ENCODE measurements around the gene NCDN.

NCDN gene

DNA sequence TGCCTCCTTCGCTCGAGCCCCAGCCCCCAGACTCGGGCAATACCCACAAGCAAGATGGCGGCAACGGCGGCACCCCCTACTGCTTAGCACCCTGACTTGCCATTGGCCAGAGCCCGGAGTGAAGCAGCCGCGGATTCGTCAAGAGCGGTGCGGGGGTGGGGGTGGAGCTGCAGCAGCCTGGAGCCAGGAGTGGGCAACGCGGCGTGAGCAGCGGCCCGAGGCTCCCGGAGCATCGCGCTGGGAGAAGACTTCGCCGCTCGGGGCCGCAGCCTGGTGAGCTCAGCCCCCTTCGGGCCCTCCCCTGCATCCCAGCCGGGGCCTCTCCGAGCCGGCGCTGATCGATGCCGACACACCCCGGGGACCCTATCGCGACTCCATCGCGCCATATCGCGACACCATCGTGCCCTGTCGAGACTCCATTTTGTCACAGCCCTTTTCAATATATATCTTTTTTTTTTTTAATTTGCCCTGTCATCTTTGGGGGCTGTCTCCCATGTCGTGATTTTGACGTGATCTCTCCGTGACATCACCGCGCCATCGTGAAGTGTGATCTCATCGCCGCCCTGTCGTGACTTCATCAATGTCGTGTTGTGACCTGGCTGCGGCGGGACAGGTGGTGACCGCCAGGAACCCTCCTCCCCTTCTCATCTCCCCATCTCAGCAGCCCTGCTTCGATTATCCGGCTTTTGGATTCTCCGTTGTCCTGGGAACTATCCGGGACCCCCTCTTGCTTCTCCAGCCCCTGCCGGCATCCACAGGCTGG, at the start of gene NCDN:
NCDN (plus strand) TSS at position 189 of the 763 bp plus-strand sequence; CDS start at position 581, 392 bp downstream.
- DNase-seq (ENCODE audit: low read depth in 2 of 2): peak; percentile 83 to 89

DNA sequence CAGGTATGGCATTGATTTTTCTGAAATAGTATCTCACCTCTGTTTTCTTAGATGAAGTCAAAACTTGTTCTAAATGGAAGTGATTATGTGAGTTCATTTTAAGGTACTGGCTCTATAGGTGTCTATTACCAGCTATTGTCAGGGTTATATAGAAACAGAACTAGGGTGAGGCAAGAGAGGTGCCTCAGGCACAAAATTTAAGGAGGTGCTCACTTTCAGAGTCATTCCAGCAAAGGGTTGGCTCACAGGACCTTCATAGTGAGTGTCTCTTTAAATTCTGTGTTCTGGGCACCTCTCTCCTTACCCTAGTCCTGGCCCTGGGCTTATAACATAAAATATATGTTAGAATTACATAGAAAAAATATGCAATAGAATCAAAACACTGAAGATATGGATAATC, 49.7 kb upstream of the NCDN start:
- no peak for DNase-seq (ENCODE audit: low read depth in 2 of 2)

DNA sequence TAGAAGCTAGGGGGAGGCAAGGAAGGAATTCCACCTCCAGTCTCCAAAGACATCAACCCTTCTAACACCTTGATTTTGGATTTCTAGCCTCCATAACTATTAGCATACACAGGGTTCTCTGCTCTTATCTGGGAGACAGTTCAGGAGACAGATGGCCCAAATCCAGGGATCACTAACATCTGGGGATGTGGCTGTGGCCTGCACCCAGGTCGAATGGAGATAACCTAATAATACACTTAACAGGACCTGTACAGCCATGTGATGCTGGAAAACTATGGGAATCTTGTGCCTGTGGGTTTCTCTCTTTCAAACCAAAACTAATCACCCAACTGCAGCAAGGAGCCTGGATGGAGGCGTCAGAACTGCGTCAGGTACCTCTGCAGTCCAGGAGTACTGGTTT, 48.0 kb upstream of the NCDN start:
- DNase-seq (ENCODE audit: low read depth in 2 of 2): no peak

DNA sequence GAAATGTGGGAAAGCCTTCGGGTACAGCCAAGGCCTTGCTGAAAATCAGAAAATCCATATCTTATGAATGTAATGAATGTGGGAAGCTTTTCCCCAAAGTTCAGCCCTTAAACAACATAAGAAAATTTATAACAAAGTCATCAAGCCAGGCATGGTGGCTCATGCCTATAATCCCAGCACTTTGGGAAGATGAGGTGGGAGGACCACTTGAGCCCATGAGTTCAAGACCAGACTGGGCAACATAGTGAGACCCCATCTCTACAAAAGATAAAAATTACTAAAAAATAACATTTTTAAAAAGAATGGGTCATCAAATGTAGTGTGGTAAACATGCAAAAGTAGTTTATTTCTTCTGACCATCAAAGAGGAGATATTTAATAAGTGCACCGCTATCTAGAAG, 46.3 kb upstream of the NCDN start:
- DNase-seq (ENCODE audit: low read depth in 2 of 2): no peak

GRCh38 chr1:35518183-35518582, 39.4 kb upstream of the NCDN start:
- DNase-seq (ENCODE audit: low read depth in 2 of 2): no peak

DNA sequence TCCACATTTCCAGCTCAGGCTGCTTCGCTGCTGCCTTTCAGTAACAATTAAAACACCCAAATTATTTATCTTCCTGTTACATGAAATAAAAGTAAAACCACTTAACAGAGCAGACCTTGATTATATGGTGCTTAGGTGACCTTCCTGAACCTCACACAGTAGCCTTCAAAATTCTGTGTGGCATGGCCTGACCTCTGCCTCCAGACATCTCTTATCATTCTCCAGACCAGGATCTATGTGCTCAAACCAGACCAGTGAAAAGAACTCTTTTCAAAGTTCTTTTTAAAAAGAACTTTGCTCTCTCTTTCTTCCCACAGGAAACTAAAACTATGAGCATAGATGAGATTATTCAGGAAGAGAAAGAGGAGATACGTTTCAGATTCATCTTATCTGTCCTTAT, 38.2 kb upstream of the NCDN start:
- no peak for DNase-seq (ENCODE audit: low read depth in 2 of 2)

GRCh38 chr1:35524106-35524505, 33.5 kb upstream of the NCDN start:
- DNase-seq (ENCODE audit: low read depth in 2 of 2): no peak

DNA sequence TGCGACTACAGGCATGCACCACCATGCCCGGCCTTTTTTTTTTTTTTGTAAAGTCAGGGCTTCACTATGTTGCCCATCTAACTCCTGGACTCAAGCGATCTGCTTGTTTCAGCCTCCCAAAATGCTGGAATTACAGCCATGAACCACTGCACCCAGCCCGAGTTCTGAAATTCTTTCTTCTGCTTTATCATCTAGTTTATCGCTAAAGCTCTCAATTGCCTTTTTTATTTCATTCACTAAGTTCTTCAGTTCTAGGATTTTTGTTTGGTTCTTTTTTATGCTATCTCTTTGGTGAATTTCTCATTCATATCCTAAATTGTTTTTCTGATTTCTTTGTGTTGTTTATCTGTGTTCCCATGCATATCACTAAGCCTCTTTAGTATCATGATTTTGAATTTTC, 27.4 kb upstream of the NCDN start:
- no peak for DNase-seq (ENCODE audit: low read depth in 2 of 2)

GRCh38 chr1:35530946-35531345, 26.7 kb upstream of the NCDN start:
- no peak for DNase-seq (ENCODE audit: low read depth in 2 of 2)

DNA sequence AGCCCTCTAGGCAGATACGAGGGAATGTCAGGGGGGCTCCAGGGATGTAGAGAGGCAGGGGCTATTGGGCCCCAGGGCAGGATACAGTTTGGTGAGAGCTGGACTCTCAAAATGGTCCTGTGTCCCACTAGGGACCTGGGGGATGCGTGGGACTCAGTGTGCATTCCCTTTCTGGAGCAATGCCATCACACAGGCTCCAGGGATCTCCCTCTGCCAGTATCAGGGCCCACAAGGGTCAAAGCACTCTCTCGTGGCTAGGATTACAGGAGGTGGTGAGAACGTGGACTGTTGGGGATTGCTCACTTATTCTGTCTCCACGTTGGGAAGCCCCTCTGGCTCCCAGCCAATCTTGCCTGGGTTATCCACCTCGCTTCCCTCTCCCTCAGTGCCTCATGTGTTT, 26.2 kb upstream of the NCDN start:
- DNase-seq (ENCODE audit: low read depth in 2 of 2): no peak

DNA sequence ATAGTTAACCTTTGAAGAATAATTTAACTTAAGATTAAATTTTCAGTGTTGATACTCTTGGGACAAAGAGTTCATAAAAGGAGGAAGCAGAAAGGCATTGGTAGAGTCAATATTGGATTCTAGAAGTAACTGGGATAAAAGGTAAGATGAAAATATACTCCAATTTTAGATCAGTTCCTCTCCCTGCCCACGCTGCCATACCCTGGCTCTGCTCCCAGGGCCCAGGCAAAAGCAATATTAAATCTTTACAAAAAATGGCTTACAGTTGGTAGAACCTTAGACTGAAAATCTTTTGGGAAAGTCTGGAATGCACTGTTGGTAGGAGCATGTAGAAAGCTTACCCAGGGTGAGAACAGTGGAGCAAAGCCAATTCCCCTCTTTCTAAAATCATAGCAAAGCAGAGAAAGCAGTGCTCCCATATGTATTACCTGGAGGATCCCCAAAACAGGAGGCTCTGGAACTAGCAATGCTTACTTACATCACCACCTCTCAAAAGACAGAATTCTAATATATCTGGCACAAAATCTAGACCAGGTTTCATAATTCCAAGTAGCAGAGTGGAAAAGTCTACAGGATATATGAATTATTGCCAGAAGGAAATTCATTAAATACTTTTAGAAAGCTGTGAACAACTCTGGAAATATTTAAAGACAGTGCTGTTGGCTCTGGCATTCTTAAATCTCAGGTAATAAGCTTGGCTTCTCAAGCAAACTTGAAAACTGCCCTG, 24.9 kb upstream of the NCDN start:
- DNase-seq (ENCODE audit: low read depth in 2 of 2): no peak

GRCh38 chr1:35533586-35533985, 24.0 kb upstream of the NCDN start:
- no peak for DNase-seq (ENCODE audit: low read depth in 2 of 2)

GRCh38 chr1:35535243-35535642, 22.4 kb upstream of the NCDN start:
- DNase-seq (ENCODE audit: low read depth in 2 of 2): no peak

GRCh38 chr1:35536556-35537162, 20.9 kb upstream of the NCDN start:
- no peak for DNase-seq (ENCODE audit: low read depth in 2 of 2)

DNA sequence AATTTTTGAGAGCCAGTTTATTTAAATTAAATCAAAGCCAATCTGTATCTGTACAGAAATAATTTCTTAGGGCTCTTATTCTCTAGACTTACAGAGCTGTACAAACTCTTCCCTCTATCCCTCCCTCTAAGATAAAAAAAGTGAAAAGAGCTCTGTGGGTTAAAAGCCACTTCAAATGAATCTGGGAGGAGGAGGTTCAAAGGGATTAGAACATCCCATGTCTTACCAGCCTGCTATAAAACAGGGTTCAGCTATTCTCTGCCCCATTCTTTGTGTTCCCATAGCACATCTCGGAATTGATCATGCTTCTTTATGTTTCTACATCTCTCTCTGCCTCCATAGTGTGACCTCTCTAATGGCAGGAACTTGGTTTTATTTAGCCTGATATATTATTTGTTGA, 19.8 kb upstream of the NCDN start:
- no peak for DNase-seq (ENCODE audit: low read depth in 2 of 2)

DNA sequence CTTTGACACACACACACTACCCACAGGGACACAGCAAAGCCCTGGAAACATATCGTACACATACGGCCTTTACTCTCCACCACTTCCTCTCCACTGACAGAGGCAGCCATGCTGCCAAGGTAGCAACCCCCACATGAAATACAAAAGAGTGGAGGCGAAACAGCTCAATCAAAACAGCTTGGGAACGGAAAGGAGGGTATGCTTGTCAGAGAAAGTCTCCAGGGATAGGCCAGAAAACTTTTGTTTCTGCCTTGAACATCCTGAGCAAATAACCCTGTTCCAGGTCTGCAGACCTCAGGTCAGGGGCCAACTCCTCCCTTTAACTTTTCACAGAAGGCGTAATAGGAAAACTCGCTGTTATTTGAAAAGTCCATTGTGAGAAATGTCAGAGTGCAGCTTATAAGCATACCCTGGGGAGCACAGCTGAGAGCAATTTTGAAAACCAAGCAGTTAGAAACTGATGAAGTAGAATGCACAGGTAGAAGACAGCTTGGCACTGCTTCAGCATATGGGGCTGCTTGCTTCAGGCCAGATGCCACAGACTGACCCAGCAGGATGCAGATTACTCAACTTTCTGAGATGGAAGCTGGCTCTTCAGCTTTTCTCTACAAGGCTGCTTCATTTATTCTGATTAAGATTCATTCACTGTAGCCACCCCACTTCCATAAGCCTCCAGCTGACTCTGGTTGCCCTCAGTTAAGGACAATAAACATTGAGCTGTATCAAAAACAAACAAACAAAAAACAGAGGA, 18.4 kb upstream of the NCDN start:
- no peak for DNase-seq (ENCODE audit: low read depth in 2 of 2)

DNA sequence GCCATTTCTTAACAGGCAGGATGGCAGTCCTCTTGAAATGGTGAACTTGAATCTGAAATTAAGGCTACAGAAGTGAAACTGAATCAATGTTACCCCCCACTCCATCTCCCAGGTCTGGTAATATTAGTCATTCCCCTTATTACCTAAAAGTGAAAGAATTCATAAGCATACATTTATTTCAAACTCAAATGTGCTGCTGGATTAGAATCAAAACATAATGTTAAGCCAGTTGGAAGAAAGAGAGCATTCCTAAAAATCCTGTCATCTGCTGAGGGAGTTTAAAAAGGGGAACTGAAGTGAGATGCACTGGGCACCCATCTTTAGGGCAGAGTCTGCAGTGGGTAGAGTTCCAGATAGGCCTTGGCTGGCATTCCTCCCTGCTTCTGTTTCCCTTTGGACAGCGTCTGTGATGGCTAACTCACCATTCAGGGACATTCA, 17.8 kb upstream of the NCDN start:
- no peak for DNase-seq (ENCODE audit: low read depth in 2 of 2)

DNA sequence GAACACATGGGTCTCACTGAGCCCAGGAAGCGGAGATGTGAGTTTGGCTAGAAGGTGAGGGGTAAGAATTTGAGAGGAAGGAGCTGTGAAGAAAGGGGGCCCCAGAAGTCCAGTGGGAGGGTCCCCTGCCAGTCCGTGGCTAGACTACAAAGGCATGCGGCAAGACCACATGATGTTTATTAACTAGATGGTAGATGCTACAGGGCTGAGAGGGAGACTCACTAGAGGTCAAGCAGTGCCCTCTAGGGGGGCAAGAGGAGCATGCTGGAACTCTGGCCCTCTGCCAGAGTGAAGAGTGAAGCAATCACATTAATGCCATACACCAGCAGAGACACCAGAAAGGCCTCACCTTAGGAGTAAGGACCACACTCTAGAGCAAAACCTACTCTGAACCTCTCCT, 12.6 kb upstream of the NCDN start:
- DNase-seq (ENCODE audit: low read depth in 2 of 2): no peak

- DNase-seq (ENCODE audit: low read depth in 2 of 2): no peak
These were observed 11.0 kb upstream of the NCDN start for GRCh38 chr1:35546614-35547013.

DNA sequence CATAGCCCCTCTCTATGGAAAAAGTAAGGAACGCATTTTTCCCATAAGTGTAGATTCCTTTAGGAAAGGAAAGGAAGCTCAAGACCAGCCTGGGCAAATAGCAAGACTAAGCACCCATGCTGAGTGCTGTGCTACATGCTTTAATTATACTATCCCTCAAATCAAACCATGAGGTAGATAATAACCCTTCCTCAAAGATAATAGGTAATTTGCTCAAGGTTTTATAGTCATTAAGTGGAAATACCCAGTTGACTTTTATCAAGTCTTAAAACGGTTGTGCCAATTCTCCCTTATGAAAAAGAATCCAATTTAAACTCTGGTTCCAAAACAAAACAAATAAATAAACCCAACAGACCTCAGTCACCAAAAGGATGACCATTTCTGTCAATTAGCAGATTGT, 3.7 kb upstream of the NCDN start:
- no peak for DNase-seq (ENCODE audit: low read depth in 2 of 2)

- no peak for DNase-seq (ENCODE audit: low read depth in 2 of 2)
These were observed 3.1 kb upstream of the NCDN start for GRCh38 chr1:35554266-35555211.
